Transverse colon (tissue), 4 donors: Measurements from ENCODE around the gene SNED1.

ENCODE experiments used
- POLR2A ChIP-seq: fragments of 450-650 bp; IDR thresholded peaks from one replicate; pipeline ENCODE4 v1.6.1; 2016; ENCODE audit warnings: antibody characterized with exemption, mild to moderate bottlenecking, moderate library complexity
- POLR2AphosphoS5 ChIP-seq, 3 donors: sonication (generic); formaldehyde crosslinking; IDR thresholded peaks; one replicate each; pipeline ENCODE4 v1.6.1; 2016; ENCODE audit warnings: antibody characterized with exemption in 3 of 3
- TF ChIP-seq, protein P1 (sequence below), 5 experiments: fragments of 200-600 bp in 3 of 5; fragments of 450-650 bp in 2 of 5; sonication (generic) in 3 of 5; IDR thresholded peaks; 1 replicate in 2 of 5; 2 replicates in 3 of 5; pipeline ENCODE4 v1.5.1; 2016 to 2017; ENCODE audit warnings: antibody characterized with exemption in 5 of 5, inconsistent platforms in 3 of 5, mild to moderate bottlenecking in 2 of 5, moderate library complexity in 1 of 5

GRCh38 chr2:240999873-241000541 lies 1.6 kb downstream of the SNED1 start:
- TF ChIP-seq, protein P1, sequence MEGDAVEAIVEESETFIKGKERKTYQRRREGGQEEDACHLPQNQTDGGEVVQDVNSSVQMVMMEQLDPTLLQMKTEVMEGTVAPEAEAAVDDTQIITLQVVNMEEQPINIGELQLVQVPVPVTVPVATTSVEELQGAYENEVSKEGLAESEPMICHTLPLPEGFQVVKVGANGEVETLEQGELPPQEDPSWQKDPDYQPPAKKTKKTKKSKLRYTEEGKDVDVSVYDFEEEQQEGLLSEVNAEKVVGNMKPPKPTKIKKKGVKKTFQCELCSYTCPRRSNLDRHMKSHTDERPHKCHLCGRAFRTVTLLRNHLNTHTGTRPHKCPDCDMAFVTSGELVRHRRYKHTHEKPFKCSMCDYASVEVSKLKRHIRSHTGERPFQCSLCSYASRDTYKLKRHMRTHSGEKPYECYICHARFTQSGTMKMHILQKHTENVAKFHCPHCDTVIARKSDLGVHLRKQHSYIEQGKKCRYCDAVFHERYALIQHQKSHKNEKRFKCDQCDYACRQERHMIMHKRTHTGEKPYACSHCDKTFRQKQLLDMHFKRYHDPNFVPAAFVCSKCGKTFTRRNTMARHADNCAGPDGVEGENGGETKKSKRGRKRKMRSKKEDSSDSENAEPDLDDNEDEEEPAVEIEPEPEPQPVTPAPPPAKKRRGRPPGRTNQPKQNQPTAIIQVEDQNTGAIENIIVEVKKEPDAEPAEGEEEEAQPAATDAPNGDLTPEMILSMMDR (IDR thresholded peaks at IDR 0.05), result no peak
- TF ChIP-seq POLR2AphosphoS5 (IDR thresholded peaks at IDR 0.05), result no peak
- no peak for TF ChIP-seq POLR2A
